ENCODE data around the gene MACROD2. TPM values are rescaled to one million over a fixed set of nuclear protein-coding genes. Genes with fewer than 3 reads are reported as not detected.

MACROD2 gene
- total RNA-seq, 5 donors from 2014 or later (not counting 1 experiment from before 2014, with no cell fraction given): 0.23 to 1.3 (median 0.51) TPM; not detected in 2

GRCh38 chr20:15506311-15506710, 1511.0 kb downstream of the MACROD2 start:
- H3K36me3 Mint-ChIP-seq: no peaks in the 10 kb centered on the region
- CTCF ChIA-PET: no interaction called here
- WGBS (ENCODE audit: insufficient coverage): 83% methylated on average over 1 of the region's 5 CpGs

GRCh38 chr20:15507151-15507550, 1511.8 kb downstream of the MACROD2 start:
- POLR2A ChIA-PET: no interaction called here
- no peak for DNase-seq

More at GRCh38 chr20:15506311-15506710, 1511.0 kb downstream of the MACROD2 start:
- Mint-ChIP-seq H3K27ac (no peak overlapping the region), H3K4me3 (no peak overlapping the region), H3K4me1 (no peaks in the 10 kb centered on the region), H3K9me3 (peaks cover 3 to 8% (median 4%) of the 10 kb centered on the region in 3 donors), H3K27me3 (no peaks in the 10 kb centered on the region)
- no peaks in the 10 kb centered on the region for H3K4me1 ChIP-seq (ENCODE audit: control insufficient read depth in 1 of 2, extremely low read depth in 1 of 2, insufficient read depth in 2 of 2, low read length in 2 of 2)
- no peaks in the 10 kb centered on the region for H3K36me3 ChIP-seq (ENCODE audit: control insufficient read depth in 2 of 2, extremely low read depth in 1 of 2, insufficient read depth in 1 of 2, low read length in 1 of 2)
- no peak overlapping the region for H3K27ac ChIP-seq (ENCODE audit: low read length)
- no peak for DNase-seq
- H3K4me3 ChIP-seq (ENCODE audit: control insufficient read depth in 1 of 2, extremely low read depth in 1 of 2, low read length in 1 of 2): no peak overlapping the region
- no peak for ATAC-seq (replicated peaks in 1 of 4)
- H3K9me3 ChIP-seq: no peaks in the 10 kb centered on the region
- H3K27me3 ChIP-seq (replicated peaks in 1 of 2; ENCODE audit: control insufficient read depth in 2 of 2, extremely low read depth in 1 of 2, insufficient read depth in 2 of 2, low read length in 1 of 2): no peaks in the 10 kb centered on the region
- POLR2A ChIA-PET: no interaction called here

GRCh38 chr20:15511551-15511950, 1516.2 kb downstream of the MACROD2 start:
- ATAC-seq (replicated peaks in 1 of 4) (no peak), DNase-seq (no peak)
- H3K9me3 ChIP-seq: no peaks in the 10 kb centered on the region
- H3K4me3 ChIP-seq (ENCODE audit: control insufficient read depth in 1 of 2, extremely low read depth in 1 of 2, low read length in 1 of 2): no peak overlapping the region
- no peak overlapping the region for H3K4me3 Mint-ChIP-seq
- H3K4me1 Mint-ChIP-seq: no peaks in the 10 kb centered on the region
- no peaks in the 10 kb centered on the region for H3K36me3 ChIP-seq (ENCODE audit: control insufficient read depth in 2 of 2, extremely low read depth in 1 of 2, insufficient read depth in 1 of 2, low read length in 1 of 2)
- no peak overlapping the region for H3K27ac ChIP-seq (ENCODE audit: low read length)
- ChIA-PET CTCF (no interaction called here), POLR2A (no interaction called here)
- whole genome bisulfite sequencing (ENCODE audit: insufficient coverage): no CpG with 5 or more reads among the region's 1 CpG
- H3K9me3 Mint-ChIP-seq: no peaks in the 10 kb centered on the region
- no peaks in the 10 kb centered on the region for H3K36me3 Mint-ChIP-seq
- H3K27me3 Mint-ChIP-seq: no peaks in the 10 kb centered on the region
- no peaks in the 10 kb centered on the region for H3K27me3 ChIP-seq (replicated peaks in 1 of 2; ENCODE audit: control insufficient read depth in 2 of 2, extremely low read depth in 1 of 2, insufficient read depth in 2 of 2, low read length in 1 of 2)
- H3K27ac Mint-ChIP-seq: no peak overlapping the region
- H3K4me1 ChIP-seq (ENCODE audit: control insufficient read depth in 1 of 2, extremely low read depth in 1 of 2, insufficient read depth in 2 of 2, low read length in 2 of 2): no peaks in the 10 kb centered on the region

More at GRCh38 chr20:15507151-15507550, 1511.8 kb downstream of the MACROD2 start:
- H3K9me3 Mint-ChIP-seq: peaks cover 2 to 8% (median 4%) of the 10 kb centered on the region in 3 donors
- no peaks in the 10 kb centered on the region for H3K27me3 Mint-ChIP-seq
- H3K36me3 Mint-ChIP-seq: no peaks in the 10 kb centered on the region
- H3K9me3 ChIP-seq: no peaks in the 10 kb centered on the region
- H3K27ac ChIP-seq (ENCODE audit: low read length): no peak overlapping the region
- whole genome bisulfite sequencing (ENCODE audit: insufficient coverage): 91% methylated on average over 2 of the region's 3 CpGs
- H3K4me3 ChIP-seq (ENCODE audit: control insufficient read depth in 1 of 2, extremely low read depth in 1 of 2, low read length in 1 of 2): no peak overlapping the region
- no peaks in the 10 kb centered on the region for H3K4me1 Mint-ChIP-seq
- ATAC-seq (replicated peaks in 1 of 4): no peak
- H3K4me1 ChIP-seq (ENCODE audit: control insufficient read depth in 1 of 2, extremely low read depth in 1 of 2, insufficient read depth in 2 of 2, low read length in 2 of 2): no peaks in the 10 kb centered on the region
- H3K27me3 ChIP-seq (replicated peaks in 1 of 2; ENCODE audit: control insufficient read depth in 2 of 2, extremely low read depth in 1 of 2, insufficient read depth in 2 of 2, low read length in 1 of 2): no peaks in the 10 kb centered on the region
- no peak overlapping the region for H3K27ac Mint-ChIP-seq
- no peaks in the 10 kb centered on the region for H3K36me3 ChIP-seq (ENCODE audit: control insufficient read depth in 2 of 2, extremely low read depth in 1 of 2, insufficient read depth in 1 of 2, low read length in 1 of 2)
- CTCF ChIA-PET: no interaction called here
- no peak overlapping the region for H3K4me3 Mint-ChIP-seq

- no peaks in the 10 kb centered on the region for H3K27me3 Mint-ChIP-seq
- CTCF ChIA-PET: no interaction called here
- DNase-seq (no peak), ATAC-seq (replicated peaks in 1 of 4) (no peak)
- POLR2A ChIA-PET: no interaction called here
- 87% methylated on average over 3 of the region's 5 CpGs for WGBS (ENCODE audit: insufficient coverage)
- Histone ChIP-seq H3K4me3 (ENCODE audit: control insufficient read depth in 1 of 2, extremely low read depth in 1 of 2, low read length in 1 of 2) (no peak overlapping the region), H3K36me3 (ENCODE audit: control insufficient read depth in 2 of 2, extremely low read depth in 1 of 2, insufficient read depth in 1 of 2, low read length in 1 of 2) (no peaks in the 10 kb centered on the region), H3K4me1 (ENCODE audit: control insufficient read depth in 1 of 2, extremely low read depth in 1 of 2, insufficient read depth in 2 of 2, low read length in 2 of 2) (no peaks in the 10 kb centered on the region), H3K9me3 (no peaks in the 10 kb centered on the region), H3K27ac (ENCODE audit: low read length) (no peak overlapping the region), H3K27me3 (replicated peaks in 1 of 2; ENCODE audit: control insufficient read depth in 2 of 2, extremely low read depth in 1 of 2, insufficient read depth in 2 of 2, low read length in 1 of 2) (no peaks in the 10 kb centered on the region)
- H3K9me3 Mint-ChIP-seq: peaks cover 4 to 5% (median 4%) of the 10 kb centered on the region in 3 donors
- H3K4me1 Mint-ChIP-seq: no peaks in the 10 kb centered on the region
- H3K27ac Mint-ChIP-seq: no peak overlapping the region
- no peak overlapping the region for H3K4me3 Mint-ChIP-seq
- no peaks in the 10 kb centered on the region for H3K36me3 Mint-ChIP-seq
These were observed 1517.6 kb downstream of the MACROD2 start for GRCh38 chr20:15512916-15513315.

GRCh38 chr20:15515691-15516090, 1520.4 kb downstream of the MACROD2 start:
- Histone ChIP-seq H3K36me3 (ENCODE audit: control insufficient read depth in 2 of 2, extremely low read depth in 1 of 2, insufficient read depth in 1 of 2, low read length in 1 of 2) (no peaks in the 10 kb centered on the region), H3K4me3 (ENCODE audit: control insufficient read depth in 1 of 2, extremely low read depth in 1 of 2, low read length in 1 of 2) (no peak overlapping the region), H3K27ac (ENCODE audit: low read length) (no peak overlapping the region), H3K9me3 (no peaks in the 10 kb centered on the region), H3K4me1 (ENCODE audit: control insufficient read depth in 1 of 2, extremely low read depth in 1 of 2, insufficient read depth in 2 of 2, low read length in 2 of 2) (no peaks in the 10 kb centered on the region), H3K27me3 (replicated peaks in 1 of 2; ENCODE audit: control insufficient read depth in 2 of 2, extremely low read depth in 1 of 2, insufficient read depth in 2 of 2, low read length in 1 of 2) (no peaks in the 10 kb centered on the region)
- CTCF ChIA-PET: no interaction called here
- POLR2A ChIA-PET: no interaction called here
- Mint-ChIP-seq H3K27ac (no peak overlapping the region), H3K27me3 (no peaks in the 10 kb centered on the region), H3K4me1 (no peaks in the 10 kb centered on the region), H3K4me3 (no peak overlapping the region), H3K9me3 (peaks cover 4 to 12% (median 10%) of the 10 kb centered on the region in 3 donors), H3K36me3 (no peaks in the 10 kb centered on the region)
- no peak for ATAC-seq (replicated peaks in 1 of 4)
- DNase-seq: no peak
- 74% methylated on average over 2 of the region's 2 CpGs for WGBS (ENCODE audit: insufficient coverage)

- H3K36me3 Mint-ChIP-seq: no peaks in the 10 kb centered on the region
- peaks cover 10 to 24% (median 16%) of the 10 kb centered on the region in 3 donors for H3K9me3 Mint-ChIP-seq
- no peaks in the 10 kb centered on the region for H3K4me1 ChIP-seq (ENCODE audit: control insufficient read depth in 1 of 2, extremely low read depth in 1 of 2, insufficient read depth in 2 of 2, low read length in 2 of 2)
- H3K4me1 Mint-ChIP-seq: no peaks in the 10 kb centered on the region
- H3K36me3 ChIP-seq (ENCODE audit: control insufficient read depth in 2 of 2, extremely low read depth in 1 of 2, insufficient read depth in 1 of 2, low read length in 1 of 2): no peaks in the 10 kb centered on the region
- no peak for DNase-seq
- no peaks in the 10 kb centered on the region for H3K9me3 ChIP-seq
- ChIA-PET POLR2A (no interaction called here), CTCF (no interaction called here)
- no peak overlapping the region for H3K4me3 ChIP-seq (ENCODE audit: control insufficient read depth in 1 of 2, extremely low read depth in 1 of 2, low read length in 1 of 2)
- H3K27me3 ChIP-seq (replicated peaks in 1 of 2; ENCODE audit: control insufficient read depth in 2 of 2, extremely low read depth in 1 of 2, insufficient read depth in 2 of 2, low read length in 1 of 2): no peaks in the 10 kb centered on the region
- no peak overlapping the region for H3K27ac ChIP-seq (ENCODE audit: low read length)
- H3K27me3 Mint-ChIP-seq: no peaks in the 10 kb centered on the region
- no peak for ATAC-seq (replicated peaks in 1 of 4)
- H3K27ac Mint-ChIP-seq: no peak overlapping the region
- WGBS (ENCODE audit: insufficient coverage): 100% methylated on average over 1 of the region's 6 CpGs
- H3K4me3 Mint-ChIP-seq: no peak overlapping the region
These were observed 1525.7 kb downstream of the MACROD2 start for GRCh38 chr20:15520930-15521524.

- no peaks in the 10 kb centered on the region for H3K36me3 Mint-ChIP-seq
- H3K9me3 Mint-ChIP-seq: peaks cover 9 to 23% (median 22%) of the 10 kb centered on the region in 3 donors
- H3K27me3 Mint-ChIP-seq: no peaks in the 10 kb centered on the region
- H3K4me3 Mint-ChIP-seq: no peak overlapping the region
- no CpG with 5 or more reads among the region's 3 CpGs for WGBS (ENCODE audit: insufficient coverage)
- Histone ChIP-seq H3K9me3 (no peaks in the 10 kb centered on the region), H3K36me3 (ENCODE audit: control insufficient read depth in 2 of 2, extremely low read depth in 1 of 2, insufficient read depth in 1 of 2, low read length in 1 of 2) (no peaks in the 10 kb centered on the region), H3K27ac (ENCODE audit: low read length) (no peak overlapping the region), H3K4me3 (ENCODE audit: control insufficient read depth in 1 of 2, extremely low read depth in 1 of 2, low read length in 1 of 2) (no peak overlapping the region), H3K27me3 (replicated peaks in 1 of 2; ENCODE audit: control insufficient read depth in 2 of 2, extremely low read depth in 1 of 2, insufficient read depth in 2 of 2, low read length in 1 of 2) (no peaks in the 10 kb centered on the region), H3K4me1 (ENCODE audit: control insufficient read depth in 1 of 2, extremely low read depth in 1 of 2, insufficient read depth in 2 of 2, low read length in 2 of 2) (no peaks in the 10 kb centered on the region)
- POLR2A ChIA-PET: no interaction called here
- ATAC-seq (replicated peaks in 1 of 4) (no peak), DNase-seq (no peak)
- CTCF ChIA-PET: no interaction called here
- no peak overlapping the region for H3K27ac Mint-ChIP-seq
- H3K4me1 Mint-ChIP-seq: no peaks in the 10 kb centered on the region
These were observed 1528.1 kb downstream of the MACROD2 start for GRCh38 chr20:15523400-15523799.

Measured in T-cell (primary cell).